ENCODE measurements around the gene GINS2.

- TF ChIP-seq, protein P1, sequence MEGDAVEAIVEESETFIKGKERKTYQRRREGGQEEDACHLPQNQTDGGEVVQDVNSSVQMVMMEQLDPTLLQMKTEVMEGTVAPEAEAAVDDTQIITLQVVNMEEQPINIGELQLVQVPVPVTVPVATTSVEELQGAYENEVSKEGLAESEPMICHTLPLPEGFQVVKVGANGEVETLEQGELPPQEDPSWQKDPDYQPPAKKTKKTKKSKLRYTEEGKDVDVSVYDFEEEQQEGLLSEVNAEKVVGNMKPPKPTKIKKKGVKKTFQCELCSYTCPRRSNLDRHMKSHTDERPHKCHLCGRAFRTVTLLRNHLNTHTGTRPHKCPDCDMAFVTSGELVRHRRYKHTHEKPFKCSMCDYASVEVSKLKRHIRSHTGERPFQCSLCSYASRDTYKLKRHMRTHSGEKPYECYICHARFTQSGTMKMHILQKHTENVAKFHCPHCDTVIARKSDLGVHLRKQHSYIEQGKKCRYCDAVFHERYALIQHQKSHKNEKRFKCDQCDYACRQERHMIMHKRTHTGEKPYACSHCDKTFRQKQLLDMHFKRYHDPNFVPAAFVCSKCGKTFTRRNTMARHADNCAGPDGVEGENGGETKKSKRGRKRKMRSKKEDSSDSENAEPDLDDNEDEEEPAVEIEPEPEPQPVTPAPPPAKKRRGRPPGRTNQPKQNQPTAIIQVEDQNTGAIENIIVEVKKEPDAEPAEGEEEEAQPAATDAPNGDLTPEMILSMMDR (IDR thresholded peaks at IDR 0.05), result no peak
- no peak for TF ChIP-seq EP300 (IDR thresholded peaks at IDR 0.05)
- TF ChIP-seq POLR2A (IDR thresholded peaks at IDR 0.05), result no peak
Observed at GRCh38 chr16:85655216-85656129, 33.3 kb downstream of the GINS2 start.

Data from stomach (tissue), 4 donors.